GM18951 (cell line): ENCODE results near the gene TMEM184B.

Experiments
- POLR2A ChIP-seq: IDR thresholded peaks from 4 replicates; pipeline ENCODE4 v1.6.1; 2011; ENCODE audit warnings: mild to moderate bottlenecking; ENCODE audit not compliant: insufficient read length, insufficient read depth; ENCODE audit errors: extremely low read depth
- in situ Hi-C: fragments of 300-500 bp; cut with MboI; formaldehyde crosslinking; loops from one replicate; pipeline ENCODE4 v1.12.0; 2022; ENCODE audit warnings: low sequenced_read_pairs, mixed read lengths, inconsistent platforms; ENCODE audit not compliant: unreplicated experiment

TMEM184B gene

DNA sequence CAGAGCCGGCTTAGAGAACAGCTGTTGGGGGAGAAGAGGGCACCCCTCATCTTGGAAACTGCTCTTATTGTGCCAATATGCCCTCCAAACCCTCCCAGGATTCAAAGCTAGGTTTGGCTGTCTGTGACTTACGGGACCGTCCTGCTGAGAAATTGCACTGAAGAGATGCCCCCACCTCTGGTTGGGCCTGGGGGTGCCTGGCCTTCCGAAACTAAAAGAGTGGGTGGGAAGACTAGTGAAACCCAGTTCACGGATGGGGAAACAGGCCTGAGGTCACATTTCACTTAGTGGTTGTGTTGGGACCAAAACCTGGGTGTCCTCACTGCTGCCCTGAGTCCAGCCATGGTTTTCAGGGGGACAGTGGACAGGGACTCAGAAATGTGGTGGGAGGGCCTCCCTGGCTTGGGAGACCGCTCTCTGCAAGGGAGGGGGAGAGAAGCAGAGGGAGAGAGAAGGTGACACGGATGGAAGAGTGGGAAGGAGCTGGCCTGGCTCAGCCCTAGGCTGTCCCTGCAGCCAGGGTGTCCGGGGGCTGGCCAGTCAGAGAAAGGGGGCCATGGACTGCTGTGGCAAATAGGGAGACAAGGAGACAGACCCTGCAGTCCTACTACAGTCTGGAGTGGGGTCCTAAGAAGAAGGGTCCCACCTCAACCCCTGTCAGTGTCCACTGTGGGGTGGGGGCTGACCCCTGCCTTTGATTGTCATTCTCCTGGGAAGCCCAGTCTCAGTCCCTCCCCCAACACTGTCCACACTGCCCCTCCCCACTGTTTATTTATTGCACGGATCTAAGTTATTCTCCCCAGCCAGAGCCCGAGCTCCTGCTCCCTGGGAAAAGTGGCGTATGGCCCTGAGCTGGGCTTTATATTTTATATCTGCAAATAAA is 57.4 kb downstream of the TMEM184B start:
- no peak for TF ChIP-seq POLR2A
- in situ Hi-C loops, result no loop called here

DNA sequence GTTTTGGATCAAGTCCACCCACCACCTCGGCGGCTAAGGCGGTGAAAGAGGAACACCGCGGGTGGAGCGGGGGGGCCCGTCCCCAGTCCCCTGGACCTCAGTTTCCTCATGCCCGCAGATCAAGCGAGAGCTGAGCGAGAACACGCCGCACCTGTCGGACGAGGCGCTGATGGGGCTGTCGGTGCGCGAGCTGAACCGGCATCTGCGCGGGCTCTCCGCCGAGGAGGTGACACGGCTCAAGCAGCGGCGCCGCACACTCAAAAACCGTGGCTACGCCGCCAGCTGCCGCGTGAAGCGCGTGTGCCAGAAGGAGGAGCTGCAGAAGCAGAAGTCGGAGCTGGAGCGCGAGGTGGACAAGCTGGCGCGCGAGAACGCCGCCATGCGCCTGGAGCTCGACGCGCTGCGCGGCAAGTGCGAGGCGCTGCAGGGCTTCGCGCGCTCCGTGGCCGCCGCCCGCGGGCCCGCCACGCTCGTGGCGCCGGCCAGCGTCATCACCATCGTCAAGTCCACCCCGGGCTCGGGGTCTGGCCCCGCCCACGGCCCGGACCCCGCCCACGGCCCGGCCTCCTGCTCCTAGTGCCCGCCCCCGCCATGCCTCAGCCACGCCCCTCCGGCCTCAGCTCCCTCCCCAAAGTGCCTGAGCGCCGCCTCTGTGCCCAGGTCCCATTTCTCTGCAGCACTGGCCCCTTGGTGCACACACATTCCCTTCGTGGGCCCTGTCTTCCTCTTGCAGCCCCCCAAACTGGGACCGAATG is 58.3 kb downstream of the TMEM184B start:
- in situ Hi-C loops, result no loop called here
- TF ChIP-seq POLR2A, result peak; percentile 36

DNA sequence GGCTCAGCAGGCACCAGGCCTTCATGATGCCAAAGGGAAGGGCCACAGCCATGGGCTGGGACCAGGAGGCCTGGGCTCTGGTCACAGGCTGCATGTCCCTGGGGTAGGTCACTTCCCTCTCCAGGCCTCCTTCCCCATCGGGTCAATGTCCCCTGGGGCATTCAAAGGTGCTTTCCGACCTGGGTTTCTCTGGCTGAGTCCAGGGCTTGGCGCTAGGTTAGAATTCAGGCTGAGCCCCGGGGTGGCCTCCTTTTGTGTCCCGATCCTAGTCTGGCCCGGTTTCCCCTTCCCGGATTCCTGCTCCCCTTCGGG is 58.9 kb downstream of the TMEM184B start:
- no peak for TF ChIP-seq POLR2A
- in situ Hi-C loops, result no loop called here

DNA sequence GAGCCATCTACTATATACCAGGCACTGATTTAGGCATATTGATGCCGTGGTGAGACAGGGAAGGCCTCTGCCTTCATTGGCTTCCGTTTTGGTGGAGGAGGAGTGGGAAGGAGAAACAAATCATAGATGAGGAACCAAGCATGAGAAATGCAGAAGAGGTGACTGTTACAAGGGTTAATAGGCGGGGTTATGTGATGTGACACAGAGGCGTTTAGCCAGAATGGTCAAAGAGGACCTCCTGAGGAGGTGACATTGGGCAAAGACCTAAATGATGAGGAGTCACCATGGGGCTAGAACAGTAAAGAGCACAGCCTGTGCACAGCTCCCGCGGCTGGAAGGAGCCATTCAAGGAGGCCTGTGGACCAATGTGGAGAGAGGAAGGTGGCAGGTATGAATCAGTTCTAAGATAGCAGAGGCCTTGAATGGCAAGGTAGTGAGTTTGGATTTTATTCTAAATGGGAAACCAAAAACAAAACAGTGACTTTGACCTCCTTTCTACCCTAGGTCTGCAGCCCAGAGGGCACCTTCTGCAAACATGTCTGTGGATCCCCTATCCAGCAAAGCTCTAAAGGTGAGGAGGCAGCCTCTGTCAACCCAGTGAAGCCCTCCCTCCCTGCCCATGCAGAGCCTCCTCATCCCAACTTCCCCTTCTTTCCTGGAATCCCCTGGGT is 59.4 kb downstream of the TMEM184B start:
- in situ Hi-C loops, result no loop called here
- TF ChIP-seq POLR2A, result no peak

DNA sequence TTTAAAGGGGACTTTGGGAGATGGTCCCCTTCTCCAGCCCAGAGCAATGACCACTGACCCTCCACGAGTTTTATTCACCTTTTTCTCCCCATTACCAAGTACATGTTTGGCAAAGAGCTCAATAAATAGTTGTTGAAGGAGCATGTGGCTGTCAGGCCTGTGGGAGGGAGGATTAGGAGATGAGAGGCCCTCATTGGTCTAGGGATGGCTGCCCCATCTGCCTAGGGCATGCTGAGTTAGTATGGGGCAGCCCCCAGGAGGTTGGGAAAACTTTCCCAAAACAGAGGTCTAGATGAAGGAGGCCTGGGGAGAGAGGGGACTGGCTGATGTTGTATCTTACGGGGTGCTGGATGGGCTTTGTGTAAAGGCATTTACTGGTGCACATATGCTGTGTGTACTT is 60.4 kb downstream of the TMEM184B start:
- TF ChIP-seq POLR2A, result no peak
- in situ Hi-C loops, result no loop called here

DNA sequence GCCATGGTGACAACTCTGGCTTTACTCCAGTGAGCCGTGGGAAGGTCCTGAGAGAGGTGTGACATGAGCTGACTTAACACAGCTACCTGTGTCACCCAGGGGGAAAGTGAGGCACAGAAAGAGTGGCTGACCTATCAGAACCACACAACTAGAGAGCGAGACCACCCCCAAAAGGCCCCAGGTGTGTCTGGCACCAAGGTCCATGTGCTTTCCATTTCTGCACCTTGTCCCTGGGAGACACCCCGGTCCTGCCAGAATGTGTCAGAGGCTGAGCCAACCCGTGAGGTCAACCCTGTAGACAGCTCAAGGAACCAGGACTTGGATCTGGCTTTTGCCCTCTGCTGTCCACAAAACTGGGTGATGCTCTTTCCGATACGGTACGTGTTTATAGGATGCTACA is 61.3 kb downstream of the TMEM184B start:
- in situ Hi-C loops, result no loop called here
- no peak for TF ChIP-seq POLR2A

DNA sequence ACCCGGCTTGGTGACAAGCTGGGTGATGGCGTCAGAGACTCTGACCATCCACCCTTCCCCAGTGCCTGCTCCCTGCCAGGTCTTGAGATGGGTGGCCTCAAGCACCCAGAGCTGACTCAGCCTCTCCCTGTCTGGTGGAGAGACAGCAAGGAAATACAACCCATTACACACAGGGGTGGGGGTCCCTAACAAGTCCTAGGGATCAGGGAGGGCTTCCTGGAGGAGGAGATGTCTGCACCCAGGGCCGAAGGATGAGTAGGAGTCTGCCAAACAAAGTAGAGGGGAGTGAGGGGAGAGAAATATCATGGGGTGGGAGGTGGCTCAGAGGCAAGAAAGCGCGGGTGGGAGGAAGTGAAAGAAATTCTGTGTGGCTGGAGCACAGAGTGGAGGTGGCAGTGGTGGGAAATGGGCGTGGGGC is 64.2 kb downstream of the TMEM184B start:
- no peak for TF ChIP-seq POLR2A
- in situ Hi-C loops, result no loop called here

DNA sequence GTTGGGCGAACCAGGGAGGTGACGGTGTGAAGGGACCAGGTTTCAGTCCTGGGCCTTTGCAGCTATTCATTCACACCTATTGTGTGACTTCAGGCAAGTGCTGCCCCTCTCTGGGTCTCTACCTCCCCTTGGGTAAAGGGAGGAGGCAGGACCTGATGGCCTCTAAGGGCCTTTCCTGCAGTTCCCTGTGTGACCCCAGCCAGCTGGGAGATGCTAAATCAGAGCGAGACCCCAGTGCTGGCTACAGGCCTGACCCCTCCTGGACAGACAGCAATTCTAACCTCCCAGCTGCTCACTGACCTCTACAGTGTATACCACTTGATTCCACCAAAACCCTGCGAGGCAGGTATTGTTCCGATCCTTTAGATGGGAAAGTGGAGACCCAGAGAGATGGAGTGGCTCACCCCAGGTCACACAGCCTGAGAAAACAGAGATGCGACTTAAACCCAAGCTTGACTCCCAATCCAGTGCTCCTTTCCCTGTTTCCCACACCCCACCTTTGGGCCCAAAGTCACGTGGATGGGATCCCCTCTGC is 64.8 kb downstream of the TMEM184B start:
- in situ Hi-C loops, result no loop called here
- no peak for TF ChIP-seq POLR2A

DNA sequence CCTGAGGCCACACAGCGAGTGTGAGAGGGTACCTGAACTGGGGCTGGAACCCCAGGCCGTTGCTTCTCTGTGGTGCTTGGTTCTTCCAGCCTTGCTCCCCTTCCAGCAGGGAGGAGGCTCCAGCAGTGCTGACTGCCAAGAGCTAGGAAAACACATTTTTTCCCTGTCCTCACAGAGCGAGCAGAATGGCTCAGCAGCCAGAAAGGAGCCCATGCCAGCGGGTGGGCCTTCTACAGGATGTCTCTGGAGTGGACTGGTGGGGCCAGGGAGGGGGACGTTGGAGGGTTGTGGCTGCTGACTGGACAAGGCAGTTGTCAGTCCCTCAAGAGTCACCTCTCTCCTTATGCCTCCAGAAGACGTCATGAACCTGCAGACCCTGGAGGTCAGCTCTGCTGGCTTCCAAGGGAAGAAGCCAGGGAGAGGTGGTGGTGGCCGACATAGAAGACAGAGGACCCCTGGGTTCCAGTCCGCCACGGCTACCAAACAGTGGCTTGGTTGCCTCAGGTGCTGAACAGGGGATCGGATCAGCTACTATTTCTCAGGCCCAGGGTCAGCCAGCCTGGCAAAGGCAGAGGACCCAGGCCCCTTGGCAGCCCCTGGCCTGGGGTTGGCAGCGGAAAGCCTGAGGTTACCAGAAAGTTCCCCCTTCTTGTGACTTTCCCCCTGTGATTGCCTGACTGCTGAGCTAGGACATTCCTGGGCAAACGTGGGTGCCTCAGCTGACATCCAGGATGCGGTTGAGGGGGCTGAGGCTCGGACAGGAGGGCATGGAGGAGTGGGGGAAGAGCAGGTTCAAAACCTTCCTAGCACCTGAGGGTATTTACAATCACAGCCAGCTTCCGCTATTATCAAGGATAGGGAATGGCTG is 67.3 kb downstream of the TMEM184B start:
- in situ Hi-C loops, result no loop called here
- TF ChIP-seq POLR2A, result no peak

DNA sequence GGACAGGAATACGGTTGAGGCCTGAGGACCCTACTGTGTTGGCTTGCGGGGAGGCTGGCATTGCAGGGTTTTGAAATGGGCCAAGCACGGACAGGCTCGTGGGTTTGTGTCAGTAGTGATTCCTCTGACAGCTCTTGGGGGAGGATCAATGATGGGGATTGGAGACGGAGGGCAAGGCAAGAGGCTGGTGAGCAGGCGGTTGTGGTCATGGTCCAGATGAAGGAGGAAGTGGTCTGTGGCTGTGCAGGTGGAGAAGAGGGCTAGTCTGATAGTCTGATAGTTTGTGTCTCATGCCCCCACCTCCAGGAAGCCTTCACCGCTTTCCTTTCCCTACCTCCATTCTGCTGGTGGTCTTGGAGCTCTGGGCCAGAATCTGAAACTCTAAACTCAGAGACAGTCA is 68.0 kb downstream of the TMEM184B start:
- TF ChIP-seq POLR2A, result no peak
- in situ Hi-C loops, result no loop called here

DNA sequence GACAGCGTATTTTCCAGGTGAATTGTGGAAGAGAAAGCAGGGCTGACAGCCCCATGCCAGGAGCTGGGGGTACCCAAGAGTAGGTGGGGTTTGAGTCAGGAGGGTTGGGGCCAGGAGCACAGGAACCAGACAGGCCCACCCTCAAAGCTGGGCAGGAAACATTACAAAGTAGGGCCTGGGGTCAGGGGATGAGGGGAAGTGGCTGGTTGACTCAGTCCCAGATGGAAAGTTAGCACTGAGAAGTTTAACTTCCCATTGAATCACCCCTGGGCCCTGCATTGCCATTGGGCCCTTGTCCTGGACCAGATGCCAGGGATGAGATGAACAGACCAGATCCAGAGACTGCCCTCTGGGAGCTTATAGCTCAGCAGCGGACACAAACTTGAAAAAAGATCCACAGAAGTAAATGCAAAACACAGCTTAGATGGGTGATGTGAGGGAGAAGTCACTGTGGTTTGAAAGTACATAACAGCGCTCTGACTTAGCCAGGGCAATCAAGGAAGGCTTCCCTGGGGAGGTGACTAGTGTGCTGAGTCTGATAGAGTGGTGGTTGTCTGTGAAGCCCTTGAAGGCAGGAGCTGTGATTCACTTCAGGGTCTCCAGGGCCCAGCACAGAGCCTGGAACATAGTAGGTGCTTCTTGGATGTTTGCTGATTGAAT is 68.8 kb downstream of the TMEM184B start:
- TF ChIP-seq POLR2A, result no peak
- in situ Hi-C loops, result no loop called here
